Erythroblast (primary cell): ENCODE data around the gene SLC24A3.

Experiments
- GATA1 ChIP-seq: IDR thresholded peaks from 2 replicates; pipeline ENCODE4 v1.6.1; 2011; ENCODE audit warnings: low read depth, mild to moderate bottlenecking, control low read depth, low read length, moderate library complexity
- POLR2A ChIP-seq: IDR thresholded peaks from 2 replicates; pipeline ENCODE4 v1.6.1; 2011; ENCODE audit warnings: mild to moderate bottlenecking, low read length

DNA sequence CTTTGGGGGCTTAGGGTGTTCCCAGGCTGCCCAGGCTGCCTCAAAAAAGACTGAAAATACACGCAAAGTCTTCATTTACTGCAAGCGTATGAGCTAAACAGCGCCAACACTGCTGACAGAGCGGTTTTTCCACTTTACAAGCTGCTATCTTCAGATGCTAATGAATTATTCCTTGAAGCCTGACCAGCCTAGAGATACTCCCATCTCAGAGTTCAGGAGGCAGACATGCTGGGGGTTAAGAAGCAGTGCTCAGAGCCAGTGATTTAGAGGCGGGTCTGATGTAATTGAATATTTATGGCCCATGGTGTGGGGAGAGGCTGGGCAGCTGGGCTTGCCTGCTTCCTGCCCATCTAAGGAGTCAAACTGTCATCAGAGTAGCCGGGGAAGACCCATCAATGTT lies 241.4 kb downstream of the SLC24A3 start:
- TF ChIP-seq POLR2A (no peak), GATA1 (no peak)
